GM12874 (cell line): ENCODE data around the gene CD82.

Experiments used
- TF ChIP-seq, protein P1 (sequence below): IDR thresholded peaks from 2 replicates; pipeline ENCODE4 v1.5.1; 2011; ENCODE audit warnings: low read depth, mild to moderate bottlenecking, control low read depth, low read length, moderate library complexity; ENCODE audit not compliant: insufficient read depth

The CD82 gene

DNA sequence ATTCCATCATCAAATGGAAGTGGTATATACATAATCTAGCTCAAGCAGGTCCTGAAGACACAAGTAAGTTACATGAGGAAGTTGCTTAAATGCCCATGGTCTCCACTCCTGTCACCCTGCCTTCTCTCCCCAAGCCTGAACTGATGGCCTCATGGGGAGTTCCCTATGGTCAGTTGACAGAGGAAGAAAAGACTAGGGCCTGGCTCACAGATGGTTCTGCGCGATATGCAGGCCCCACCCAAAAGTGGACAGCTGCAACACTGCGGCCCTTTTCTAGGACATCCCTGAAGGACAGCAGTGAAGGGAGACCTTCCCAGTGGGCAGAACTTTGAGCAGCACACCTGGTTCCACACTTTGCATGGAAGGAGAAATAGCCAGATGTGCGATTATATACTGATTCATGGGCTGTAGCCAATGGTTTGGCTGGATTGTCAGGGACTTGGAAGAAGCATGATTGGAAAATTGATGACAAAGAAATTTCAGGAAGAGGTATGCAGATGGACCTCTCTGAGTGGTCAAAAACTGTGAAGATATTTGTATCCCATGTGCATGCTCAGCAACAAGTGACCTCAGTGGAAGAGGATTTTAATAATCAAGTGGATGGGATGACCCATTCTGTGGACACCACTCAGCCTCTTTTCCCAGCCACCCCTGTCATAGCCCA, 17.3 kb upstream of the CD82 start:
- TF ChIP-seq, protein P1, sequence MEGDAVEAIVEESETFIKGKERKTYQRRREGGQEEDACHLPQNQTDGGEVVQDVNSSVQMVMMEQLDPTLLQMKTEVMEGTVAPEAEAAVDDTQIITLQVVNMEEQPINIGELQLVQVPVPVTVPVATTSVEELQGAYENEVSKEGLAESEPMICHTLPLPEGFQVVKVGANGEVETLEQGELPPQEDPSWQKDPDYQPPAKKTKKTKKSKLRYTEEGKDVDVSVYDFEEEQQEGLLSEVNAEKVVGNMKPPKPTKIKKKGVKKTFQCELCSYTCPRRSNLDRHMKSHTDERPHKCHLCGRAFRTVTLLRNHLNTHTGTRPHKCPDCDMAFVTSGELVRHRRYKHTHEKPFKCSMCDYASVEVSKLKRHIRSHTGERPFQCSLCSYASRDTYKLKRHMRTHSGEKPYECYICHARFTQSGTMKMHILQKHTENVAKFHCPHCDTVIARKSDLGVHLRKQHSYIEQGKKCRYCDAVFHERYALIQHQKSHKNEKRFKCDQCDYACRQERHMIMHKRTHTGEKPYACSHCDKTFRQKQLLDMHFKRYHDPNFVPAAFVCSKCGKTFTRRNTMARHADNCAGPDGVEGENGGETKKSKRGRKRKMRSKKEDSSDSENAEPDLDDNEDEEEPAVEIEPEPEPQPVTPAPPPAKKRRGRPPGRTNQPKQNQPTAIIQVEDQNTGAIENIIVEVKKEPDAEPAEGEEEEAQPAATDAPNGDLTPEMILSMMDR = no peak

DNA sequence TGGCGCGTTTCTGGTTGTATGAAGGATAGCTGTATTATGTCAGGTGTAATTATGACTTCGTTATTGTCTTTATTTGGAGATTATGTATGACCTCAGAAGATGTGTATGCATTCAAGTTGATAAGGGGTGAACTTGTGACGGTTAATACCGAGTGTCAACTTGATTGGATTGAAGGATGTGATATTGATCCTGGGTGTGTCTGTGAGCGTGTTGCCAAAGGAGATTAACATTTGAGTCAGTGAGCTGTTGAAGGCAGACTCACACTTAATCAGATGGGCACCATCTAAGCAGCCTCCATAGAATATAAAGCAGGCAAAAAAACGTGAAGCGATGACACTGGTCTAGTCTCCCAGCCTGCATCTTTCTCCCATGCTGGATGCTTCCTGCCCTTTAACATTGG, 15.3 kb upstream of the CD82 start:
- TF ChIP-seq, protein P1 = no peak

DNA sequence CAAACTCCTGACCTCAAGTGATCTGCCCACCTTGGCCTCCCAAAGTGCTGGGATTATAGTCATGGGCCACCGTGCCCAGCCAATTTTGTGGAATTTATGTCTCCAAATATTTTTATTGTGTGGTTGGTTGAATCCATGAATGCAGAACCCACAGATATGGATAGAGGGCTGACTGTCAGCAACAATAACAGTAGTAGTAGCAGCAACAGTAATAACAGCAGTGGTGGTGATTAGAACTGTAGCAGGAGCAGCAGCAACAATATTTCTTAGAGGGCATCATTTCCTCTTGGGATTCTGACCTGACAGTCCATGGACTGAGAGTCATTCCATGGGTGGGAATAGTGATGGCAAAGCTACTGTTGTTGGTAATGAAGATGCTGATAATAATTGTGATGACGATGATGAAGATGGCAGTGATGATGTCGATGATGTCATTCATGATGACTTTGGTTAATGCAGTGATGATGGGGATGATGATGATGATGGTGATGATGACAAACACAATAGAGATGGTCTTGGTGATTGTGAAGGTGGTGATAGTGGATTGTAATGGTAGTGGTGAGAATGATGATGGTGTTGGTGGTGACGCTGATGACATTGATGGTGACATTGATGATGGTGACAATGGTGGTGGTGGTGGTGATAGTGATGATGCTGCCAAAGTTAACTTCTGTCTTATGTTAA, 13.9 kb upstream of the CD82 start:
- TF ChIP-seq, protein P1 = no peak

DNA sequence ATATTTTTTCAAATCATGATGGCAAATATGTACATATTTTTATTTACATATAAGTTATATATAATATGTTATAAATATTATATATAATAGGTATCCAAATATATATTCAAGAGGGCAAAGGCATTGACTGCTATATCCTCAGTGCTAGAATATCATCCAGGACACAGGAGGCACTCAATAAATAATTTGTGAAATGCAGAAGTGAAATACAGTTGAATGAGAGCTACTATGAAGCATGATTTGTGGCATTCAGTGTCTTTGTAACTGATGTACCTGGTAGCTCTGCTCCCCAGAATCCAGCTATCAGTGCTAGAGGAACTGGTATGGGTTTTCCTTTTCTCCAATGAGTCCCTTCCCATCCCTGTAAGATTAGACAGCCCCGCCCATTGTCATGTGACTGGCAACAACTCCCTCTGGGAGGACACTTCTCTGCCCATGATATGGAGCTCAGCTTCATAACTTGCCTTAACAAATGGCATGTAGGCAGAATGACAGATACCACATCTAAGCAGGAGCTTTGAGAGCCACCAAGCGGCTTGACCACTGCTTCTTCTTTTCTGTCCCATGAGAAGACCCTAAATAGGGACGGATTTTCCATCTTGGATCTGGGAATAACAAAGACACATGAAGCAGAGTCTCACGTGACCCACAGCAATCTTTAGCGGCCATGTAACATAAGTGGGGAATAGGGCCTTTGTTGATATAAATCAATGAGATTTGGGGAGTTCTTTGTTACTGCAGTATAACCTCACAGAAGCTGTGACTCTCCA, 10.2 kb upstream of the CD82 start:
- TF ChIP-seq, protein P1 = no peak

DNA sequence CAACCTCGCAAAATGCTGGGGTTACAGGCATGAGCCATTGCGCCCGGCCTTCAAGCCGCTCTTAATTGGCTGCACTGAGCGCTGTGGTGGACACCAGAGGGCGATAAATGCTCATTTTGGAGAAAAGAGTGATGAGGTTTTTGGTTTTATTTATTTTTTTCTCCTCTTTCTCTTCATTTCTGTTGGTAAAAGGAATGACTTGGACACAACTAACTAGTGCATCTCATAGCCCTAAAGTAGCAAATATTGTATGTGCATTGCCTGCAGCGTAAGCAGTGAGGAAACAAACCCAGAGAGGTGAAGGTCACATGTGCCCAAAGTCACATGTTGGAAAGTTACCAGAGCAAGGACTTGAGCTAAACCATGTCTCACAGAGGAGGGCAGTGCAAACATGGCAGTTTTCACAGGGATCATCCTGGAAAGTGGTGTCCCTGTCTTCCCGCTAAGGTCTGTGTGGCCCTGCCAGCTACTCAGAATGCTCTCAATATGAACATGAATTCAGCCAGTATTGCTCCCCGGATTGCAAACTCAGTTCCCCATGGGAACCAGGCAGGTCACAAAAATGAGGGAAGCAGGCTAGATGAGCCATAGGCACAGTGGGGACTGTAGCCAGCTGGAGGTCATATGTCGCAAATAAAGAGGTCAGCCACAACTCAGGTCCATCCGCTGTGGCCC, 8.6 kb upstream of the CD82 start:
- TF ChIP-seq, protein P1 = peak; percentile 63

DNA sequence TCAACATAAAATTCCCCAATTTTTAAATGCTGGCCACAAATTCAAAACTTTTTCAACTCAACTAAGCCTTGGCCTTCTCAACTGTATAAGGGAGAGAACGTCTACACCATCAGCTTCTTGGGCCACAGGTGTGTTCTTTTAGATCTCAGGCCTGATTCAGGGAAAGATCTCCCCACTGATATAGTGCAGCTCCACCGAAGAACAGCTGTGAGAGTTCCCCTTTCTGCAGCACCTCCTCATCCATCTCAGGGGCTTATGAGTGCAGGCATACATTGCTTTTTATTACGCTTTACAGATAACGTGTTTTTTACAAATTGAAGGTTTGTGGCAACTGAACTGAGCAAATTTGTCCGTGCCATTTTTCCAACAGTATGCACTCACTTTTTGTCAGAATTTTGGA, 8.0 kb upstream of the CD82 start:
- TF ChIP-seq, protein P1 = no peak
